Measurements from ENCODE around the gene IQGAP2.
"Not testable (repeated sequence)": the region's sequence is repeated elsewhere in the genome, so short reads cannot be mapped to it uniquely, and the experiment has no call there.

Gene IQGAP2

DNA sequence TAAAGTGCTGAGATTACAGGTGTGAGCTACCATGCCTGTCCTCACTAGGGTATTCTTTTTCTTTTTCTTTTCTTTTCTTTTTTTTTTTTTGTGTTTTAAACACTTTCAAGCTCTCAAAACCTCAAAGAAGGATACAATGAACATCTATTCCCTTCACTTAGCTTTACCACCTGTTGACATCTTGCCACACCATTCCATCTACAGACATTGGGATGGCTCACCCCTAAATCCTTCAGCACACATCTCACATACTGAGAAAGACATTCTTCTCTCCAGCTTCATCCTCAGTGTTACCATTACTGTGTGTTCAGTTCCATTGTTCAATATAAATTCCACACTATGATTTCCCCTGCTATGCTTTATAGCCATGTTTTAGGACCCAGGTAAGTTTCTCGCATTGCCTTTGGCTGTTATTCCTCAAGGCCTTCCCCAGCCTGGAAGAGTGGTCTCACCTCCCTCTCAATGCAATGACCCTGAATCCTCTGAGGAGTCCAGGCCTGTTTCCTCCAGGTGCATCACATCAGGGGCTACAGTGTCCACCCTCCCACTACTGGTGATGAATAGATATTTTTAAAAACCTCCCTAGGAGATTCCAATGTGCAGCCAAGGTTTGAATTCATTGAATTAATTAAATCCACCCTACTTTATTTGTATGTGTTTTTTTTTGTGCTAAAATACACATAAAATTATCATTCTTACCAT lies 16.7 kb downstream of the IQGAP2 start:
- DNase-seq: no peak

DNA sequence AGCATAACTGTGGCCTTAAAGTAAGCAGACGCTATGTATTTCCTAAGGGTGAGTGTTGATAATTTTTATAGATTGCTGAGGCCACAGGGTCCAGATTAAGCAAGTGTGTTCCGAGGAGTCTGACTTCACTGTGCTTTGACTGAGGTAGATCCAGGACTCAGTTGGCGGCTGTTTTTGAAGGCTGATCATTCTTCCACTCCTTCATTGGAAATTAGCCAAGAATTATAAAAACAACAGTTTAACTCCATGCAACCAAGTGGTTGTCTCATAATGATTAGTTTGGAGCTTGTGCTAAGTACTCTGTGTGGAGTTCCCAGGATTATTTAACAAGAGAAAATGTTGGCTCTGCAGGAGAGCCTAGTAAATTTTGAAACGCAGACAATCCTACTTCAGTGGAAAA lies 19.1 kb downstream of the IQGAP2 start:
- no peak for DNase-seq

DNA sequence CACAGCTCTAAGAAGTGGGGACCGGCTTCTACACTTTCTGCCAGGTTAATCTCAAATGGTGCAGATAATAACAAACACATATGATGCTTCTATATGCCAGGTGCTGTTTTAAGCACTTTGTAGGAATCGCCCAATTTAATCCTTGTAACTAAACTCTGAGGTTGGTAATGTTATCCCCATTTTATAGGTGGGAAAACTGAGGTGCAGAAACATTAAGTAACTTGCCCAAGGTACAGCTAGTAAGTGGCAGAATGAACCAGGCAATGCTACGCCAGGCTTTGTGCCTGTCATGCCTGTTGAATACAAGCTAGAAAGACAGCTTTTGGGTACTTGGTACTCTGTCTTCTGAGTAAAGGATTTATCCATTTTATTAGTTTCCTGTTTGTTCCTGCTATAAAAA lies 19.7 kb downstream of the IQGAP2 start:
- DNase-seq: no peak

DNA sequence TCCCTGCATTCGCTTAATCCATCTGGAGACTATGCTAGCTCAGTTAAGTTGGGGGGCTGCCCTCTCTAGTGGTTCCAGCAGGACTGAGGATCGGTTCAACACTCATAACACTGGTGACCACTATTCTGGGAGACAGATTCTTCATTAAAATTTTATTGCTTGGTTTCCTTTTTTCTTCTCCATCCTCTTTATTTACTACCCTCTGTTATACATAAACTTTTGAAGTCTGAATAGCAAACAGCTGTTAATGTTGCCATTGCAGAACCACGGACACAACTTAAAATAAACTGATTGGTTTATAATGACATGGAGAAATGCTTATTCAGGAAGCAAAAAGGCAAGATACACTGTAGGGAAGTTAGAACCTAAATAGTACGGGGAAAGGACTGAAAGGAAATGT lies 22.1 kb downstream of the IQGAP2 start:
- DNase-seq: no peak

DNA sequence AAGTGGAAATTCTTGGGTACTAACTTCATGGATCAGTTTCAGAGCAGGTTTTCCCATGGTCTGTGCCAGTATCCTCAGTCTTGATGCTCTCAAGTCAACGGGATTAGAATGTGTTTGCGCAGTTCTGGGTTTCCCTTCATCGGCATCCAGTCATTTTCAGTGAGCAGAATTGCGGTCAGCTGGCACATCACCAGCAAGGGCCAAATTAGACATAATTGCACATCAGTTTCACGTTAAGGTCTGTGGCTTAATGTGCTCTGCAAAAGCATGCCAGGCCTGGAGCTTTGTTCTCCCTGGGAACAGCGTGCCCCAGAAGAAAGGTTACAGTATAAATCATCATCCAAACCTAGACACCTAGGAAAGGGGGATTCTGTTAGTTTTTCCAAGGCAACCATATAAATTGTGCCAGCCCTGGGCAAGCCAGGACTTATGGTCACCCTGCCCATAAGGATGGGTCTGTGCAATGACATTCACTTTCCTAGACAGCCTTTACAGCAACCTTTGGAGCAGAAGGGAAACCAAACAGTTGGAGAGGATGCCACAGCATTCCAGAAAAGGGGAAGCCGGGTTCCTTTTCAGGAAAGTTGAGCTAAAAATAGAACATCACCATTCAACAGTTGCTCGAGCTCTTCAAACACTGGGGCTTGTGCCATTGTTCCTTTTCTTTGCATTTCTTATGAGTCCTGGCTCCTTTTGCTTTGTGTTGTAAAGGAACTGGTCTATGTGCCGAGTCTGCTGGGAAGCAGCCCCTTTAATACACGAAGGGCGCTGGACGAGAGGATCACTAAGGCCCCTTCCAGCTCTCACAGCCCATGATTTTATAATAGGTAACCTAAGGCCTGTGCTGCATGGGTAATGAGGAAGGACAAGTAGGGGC lies 23.1 kb downstream of the IQGAP2 start:
- DNase-seq: no peak

DNA sequence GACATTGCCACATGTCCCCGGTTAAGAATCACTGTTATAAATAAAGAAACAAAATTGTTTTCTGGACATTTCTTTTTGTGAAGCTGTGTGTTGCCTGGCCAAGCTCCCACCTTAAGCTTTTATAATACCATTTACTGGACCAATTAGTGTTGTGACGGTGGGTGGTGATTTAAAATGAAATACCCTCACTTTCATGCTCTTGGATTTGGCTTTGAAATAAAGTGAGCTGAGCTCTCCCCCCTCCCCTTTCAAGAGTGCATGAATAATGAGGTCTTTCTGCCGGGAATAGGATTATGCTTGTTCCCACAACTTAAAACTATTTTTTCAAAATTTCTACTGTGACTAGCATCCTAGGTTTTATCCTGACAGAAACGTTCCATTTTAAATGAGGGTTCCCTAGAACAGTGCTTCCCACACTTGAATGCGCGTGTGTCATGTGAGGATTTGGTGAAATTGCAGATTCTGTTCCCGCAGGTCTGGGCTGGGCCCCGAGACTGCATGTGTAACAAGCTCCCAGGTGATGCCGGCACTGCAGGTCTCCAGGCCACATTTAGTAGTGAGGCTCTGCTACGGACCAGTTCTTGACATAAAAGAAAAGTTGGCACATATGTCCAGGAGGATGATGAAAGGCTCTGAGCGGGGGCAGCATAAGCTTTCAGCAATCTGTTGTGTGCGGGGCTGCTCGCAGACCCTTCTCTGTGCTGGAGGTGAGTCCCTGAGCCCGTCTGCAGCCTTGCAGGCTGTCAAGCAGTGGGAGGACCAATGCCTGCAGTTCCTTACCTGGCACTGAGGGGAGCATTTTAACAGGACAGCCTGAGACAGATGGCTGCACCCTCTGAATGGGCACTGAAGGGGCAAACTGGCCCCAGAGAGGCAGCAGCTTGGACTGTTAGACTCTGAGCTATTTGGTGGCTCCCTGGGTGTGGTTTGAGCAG lies 24.4 kb downstream of the IQGAP2 start:
- no peak for DNase-seq

DNA sequence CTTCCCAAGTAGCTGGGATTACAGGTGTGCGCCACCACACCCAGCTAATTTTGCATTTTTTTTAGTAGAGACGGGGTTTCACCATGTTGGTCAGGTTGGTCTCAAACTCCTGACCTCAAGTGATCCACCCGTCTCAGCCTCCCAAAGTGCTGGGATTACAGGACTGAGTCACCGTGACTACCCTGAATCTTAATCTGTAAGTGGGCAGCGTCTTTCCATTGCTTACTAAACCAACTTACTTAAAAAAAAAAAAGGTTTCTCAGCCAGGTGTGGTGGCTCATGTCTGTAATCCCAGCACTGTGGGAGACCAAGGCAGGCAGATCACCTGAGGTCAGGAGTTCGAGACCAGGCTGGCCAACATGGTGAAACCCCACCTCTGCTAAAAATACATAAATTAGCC lies 25.5 kb downstream of the IQGAP2 start:
- not testable (repeated sequence) for DNase-seq

DNA sequence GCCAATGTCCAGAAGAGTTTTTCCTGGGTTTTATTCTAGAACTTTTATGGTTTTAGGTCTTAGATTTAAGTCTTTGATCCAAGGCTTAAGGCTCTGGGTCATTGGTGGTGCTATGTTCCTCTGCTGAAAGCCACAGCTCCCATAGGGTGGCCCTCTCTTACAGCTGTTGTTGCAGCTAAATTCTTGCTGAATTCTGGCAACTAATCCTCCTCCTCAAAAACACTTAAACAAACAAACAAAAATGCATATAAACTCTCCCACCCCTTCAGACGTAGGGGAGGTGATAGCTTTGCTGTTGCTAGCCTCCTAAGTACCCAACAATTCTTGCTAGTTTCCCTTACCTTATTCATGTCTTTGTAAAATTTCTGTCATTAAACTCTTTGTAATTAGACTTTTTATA lies 30.2 kb downstream of the IQGAP2 start:
- no peak for DNase-seq

DNA sequence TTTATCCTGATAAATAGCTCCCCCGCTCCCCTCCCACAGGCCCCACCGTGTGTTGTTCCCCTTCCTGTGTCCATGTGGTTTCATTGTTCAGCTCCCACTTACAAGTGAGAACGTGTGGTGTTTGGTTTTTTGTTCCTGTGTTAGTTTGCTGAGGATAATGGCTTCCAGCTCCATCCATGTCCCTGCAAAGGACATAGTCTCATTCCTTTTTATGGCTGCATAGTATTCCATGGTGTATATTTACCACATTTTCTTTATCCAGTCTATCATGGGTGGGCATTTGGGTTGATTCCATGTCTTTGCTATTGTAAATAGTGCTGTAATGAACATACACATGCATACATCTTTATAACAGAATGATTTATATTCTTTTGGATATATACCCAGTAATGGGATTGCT lies 34.4 kb downstream of the IQGAP2 start:
- not testable (repeated sequence) for DNase-seq

DNA sequence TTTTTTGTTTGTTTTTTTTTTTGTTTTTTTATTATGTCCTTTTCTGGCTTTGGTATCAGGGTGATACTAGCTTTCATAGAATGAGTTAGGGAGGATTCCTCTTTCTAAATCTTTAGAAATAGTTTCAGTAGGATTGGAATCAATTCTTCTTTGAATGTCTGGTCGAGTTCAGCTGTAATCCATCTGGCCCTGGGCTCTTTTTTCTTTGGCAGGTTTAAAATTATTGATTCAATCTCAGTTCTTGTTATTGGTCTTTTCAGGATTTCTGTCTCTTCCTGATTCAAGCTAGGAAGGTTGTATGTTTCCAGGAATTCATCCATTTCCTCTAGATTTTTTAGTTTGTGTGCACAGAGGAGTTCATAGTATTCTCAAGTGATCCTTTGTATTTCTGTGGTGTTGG lies 34.9 kb downstream of the IQGAP2 start:
- DNase-seq: no peak

DNA sequence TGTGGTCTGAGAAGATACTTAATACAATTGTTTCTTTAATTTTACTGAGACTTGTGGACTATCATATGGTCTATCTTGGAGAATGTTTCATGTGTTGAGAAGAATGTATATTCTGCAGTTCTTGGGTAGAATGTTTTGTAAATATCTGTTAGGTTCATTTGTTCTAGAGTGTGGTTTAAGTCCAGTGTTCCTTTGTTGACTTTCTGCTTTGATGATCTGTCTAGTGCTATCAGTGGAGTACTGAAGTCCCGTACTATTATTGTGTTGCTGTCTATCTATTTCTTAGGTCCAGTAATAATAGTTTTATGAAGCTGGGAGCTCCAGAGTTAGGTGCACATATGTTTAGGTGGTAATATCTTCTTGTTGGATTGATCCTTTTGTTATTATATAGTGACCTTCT lies 36.1 kb downstream of the IQGAP2 start:
- no peak for DNase-seq

DNA sequence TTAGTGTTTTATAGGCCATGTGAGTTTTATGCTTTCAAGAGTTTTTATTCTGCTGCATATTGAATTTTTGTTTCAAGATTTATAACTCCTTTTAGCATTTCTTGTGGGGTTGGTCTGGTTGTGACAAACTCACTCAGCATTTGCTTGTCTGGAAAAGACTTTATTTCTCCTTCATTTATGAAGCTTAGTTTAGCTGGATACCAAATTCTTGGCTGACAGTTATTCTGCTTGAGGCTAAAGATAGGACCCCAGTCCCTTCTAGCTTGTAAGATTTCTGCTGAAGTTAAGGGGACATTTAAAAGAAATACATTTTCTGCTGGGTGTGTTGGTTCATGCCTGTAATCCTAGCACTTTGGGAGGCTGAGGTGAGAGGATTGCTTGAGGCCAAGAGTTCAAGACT lies 36.8 kb downstream of the IQGAP2 start:
- DNase-seq: no peak

DNA sequence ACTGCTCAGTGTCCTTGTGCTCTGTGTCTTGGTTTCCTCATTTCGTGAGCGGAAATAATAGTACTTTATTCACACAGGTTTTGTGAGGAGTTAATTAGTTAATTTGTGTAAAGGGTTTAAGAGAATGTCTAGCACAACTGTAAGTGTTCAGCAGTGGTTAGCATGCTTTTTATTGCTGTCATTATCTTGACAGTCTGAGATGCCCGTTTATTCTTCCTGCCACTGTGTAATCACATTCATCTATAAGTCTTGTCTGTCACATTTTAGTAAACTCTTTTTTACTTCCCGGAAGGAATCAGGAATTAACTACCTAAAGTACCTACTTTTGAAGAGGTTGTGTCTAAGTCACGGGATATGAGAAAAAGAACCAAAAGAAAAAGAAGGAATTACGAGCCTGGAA lies 38.0 kb downstream of the IQGAP2 start:
- DNase-seq: no peak

DNA sequence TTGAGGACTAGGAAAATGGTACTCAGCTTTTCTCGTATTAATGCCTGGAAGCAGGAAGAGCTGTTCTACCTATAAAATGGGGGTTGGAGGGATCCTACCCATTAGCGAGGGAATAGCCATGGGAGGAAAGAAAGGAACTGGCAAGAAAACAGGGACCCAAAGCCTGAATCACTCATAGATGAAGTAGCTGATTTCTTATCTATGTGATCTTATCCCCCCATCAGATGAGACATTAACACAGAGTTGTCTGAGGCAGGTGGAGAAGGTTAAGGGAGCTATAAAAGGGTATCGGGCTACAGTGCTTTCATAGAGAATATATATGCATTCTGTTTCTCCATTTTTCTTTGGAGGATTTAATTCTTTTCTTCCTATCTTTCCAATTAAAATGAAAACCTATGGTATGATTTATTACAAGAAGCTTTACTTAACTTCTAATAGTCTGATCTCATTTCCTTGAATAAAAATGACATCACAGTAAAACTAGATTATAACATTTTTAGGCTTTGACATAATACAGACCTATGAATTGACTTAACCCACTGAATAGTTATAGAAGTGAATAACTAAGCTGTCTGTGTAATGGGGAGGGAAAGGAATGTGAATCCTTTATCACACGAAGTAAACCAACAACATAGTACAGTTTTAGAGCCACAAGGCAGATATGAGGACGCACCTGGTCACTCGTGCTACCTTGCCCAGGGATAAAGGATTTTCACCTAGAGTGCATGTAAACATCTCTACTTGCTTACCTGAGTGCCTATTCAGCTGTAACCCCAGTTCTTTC lies 39.0 kb downstream of the IQGAP2 start:
- DNase-seq: no peak

DNA sequence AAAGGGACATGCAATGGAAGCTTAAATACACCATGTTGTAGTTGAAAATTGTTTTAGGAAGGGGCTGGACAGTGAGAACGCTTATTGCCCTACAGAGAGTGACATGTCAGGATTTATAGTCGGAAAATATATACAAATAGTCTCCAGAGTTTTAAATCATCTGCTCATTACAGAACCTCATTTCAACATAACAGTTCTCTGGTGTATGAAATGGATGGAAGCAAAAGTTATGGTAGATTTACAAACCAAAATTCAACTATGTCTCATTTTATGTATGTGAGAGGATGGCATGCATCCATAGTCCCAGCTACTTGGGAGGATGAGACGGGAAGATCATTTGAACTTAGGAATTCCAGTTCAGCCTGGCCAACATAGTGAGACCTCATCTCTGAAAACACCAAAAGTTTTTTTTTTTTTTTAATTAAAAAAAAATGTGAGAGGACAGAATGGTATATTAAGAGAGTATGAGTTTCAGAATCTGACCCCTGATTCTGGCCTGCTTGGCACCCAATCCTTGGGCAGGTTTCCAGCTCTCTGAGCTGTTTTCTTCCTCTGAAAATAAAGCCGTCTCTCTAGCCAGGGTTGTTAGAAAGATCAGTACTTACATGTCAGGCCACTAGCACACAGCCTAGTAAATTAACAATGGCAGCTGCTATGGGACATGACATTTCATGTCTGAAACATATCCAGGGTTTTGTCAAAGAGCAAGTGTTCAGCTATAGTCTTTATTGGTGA lies 40.1 kb downstream of the IQGAP2 start:
- no peak for DNase-seq

DNA sequence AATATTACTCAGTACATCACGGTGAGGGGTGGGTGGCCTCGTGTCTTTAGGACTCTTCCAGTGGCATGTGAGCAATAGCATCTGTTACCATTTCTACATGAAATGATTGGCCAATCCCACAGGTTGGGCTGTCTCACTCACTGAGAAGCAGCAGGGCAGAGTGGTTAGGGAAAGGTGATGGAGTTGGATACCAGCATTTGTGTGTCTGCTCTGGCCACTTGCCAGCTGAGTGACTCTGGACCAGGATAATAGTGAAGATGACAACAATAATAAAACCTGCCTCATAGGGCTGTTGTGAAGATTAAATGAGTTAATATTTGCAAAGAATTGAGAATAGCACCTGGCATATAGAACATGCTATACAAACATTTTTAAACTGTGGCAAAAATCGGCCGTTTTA lies 42.0 kb downstream of the IQGAP2 start:
- no peak for DNase-seq

DNA sequence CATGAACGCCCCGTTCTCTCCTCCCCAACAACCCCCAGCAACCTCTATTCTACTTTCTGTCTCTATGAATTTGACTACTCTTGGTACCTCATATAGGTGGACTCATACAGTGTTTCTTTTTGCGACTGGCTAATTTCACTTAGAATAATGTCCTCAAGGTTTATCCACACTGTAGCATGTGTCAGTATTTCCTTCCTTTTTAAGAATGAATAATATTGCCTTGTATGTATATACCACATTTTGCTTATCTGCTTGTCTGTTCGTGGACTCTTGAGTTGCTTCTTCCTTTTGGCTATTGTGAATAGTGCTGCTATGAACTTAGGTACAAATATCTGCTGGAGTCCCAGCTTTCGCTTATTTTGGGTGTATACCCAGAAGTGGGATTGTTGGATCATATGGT lies 42.7 kb downstream of the IQGAP2 start:
- no peak for DNase-seq

DNA sequence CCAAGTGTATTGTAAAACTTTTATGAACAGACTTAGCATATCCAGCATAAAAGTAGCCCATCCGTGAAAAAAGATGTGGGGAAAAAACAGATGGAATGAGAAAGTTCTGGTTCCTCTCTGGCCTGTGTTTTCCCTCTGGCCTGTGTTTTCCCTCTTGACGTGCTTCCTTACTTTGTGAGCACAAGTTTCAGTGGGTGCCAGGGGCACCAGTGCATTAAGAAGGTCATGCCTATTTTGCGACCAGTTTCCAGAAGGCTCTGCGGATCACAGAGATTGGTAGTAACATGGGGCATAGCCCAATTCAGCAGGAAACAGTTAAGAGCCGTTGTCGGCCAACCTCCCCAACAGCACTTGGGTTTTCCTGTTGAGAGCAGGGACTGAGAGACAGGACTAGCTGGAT lies 43.7 kb downstream of the IQGAP2 start:
- no peak for DNase-seq

DNA sequence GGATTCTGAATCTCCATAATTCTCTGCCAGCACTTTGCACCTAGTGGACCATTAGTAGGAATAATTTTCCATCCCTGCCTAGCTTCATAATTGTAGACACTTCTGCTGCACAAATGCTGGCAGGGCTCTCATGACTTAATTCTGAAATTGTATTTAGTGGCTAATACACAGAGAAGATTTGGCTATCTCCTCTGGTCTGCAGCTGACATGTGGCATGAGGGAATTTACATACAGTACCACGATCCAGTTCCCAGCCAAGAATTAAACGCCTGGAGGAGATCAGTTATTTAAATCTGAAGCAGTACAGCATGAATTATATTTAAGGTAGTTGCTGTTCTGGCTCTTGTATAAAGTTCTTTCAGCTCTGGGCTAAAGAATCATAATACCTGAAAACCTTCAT lies 46.5 kb downstream of the IQGAP2 start:
- no peak for DNase-seq

DNA sequence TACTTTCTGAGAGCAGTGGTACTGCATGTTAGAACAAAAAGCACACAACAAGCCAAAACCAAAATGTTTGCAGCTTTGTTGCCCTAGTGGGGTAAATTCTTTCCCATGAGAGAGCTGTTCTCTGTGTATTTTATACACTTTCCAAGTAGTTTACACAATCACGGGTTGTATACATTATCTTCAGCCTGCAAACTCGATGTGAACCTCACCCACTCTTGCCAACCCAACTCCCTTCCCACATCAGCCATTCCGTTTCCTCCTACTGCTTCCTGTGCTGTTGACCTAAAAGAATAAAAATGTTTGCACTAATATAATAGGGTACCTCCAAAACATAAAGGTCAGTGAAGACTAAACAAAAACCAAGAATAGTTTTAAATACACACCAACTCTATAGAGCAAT lies 47.0 kb downstream of the IQGAP2 start:
- no peak for DNase-seq

DNA sequence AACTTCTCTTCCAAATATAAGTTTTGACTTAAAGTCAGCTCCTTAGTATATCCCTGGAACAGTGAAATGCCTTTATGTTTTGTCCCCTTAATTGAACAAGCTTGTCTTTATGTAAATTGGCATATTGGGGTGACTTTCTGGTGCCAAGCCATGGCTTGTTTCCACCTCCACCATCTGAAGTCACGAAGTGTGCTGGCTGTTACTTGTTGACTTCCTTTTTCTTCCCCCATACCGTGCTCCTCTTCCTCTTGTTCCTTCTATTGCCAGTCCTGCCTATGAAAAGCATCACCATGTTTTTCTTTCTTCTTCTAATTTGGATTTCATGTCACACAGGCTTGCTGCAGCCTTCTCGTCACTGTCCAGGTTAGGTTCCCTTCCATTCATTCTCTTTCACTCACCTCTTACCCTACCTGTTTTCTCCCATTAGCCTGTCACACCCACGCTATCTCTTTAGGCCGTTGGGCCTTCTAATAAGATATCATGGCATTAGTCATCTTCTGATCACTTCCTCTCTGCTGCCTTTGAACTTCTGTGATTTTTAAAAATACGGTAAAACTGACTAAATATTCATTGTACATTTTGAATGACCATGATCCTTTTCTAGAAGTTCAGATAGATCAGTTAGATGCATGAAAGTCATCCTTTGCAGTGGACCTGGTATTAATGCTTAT lies 48.1 kb downstream of the IQGAP2 start:
- no peak for DNase-seq
